Measurements from ENCODE around the gene RRP7A.
A peak's percentile ranks its signal among the peaks of the same experiment; 100 is the strongest.
"Not testable (repeated sequence)": the region's sequence is repeated elsewhere in the genome, so short reads cannot be mapped to it uniquely, and the experiment has no call there.

Gene RRP7A

DNA sequence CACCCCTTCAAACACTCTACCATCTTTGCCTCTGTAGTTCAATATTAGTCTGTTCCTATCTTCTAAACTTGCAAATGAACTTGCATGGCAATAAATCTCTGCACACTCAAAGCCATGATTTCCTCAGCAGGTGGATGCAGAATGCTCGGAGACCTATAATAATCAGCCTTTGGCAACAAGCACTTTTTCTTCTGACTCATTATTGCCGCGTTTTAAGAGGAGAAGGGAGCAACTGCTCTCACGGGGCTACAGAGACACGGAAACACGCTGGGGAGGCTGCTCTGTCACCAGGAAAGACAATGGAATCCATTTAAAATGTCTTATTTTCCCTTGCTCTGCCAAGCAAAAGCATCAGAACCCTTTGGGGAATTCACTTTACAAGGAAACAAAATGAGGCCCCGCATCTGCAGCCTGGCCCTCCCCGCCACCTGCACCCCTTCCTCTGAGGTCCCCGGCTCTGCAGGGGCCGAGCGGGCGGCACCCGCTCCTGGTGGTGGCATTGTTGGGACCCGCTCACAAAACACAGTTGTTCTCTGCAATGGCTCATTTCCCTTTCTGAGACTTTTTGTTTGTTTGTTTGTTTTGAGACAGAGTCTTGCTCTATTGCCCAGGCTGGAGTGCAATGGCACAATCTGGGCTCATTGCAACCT, 15.6 kb upstream of the RRP7A start:
- DNase-seq = not testable (repeated sequence)

DNA sequence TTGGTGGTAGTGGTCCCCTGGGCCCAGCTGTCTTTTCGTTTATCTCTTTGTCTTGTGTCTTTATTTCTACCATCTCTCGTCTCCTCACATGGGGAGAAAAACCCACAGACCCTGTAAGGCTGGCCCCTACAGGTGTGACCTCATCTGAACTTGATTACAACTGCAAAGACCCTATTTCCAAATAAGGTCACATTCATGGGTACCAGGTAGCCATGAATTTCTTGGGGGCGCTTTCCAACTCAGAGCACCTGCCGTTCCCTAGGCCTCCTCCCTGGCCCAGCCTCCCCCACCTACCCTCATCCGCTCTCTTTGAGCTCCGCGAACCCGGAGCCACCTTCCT, 14.0 kb upstream of the RRP7A start:
- no peak for DNase-seq

DNA sequence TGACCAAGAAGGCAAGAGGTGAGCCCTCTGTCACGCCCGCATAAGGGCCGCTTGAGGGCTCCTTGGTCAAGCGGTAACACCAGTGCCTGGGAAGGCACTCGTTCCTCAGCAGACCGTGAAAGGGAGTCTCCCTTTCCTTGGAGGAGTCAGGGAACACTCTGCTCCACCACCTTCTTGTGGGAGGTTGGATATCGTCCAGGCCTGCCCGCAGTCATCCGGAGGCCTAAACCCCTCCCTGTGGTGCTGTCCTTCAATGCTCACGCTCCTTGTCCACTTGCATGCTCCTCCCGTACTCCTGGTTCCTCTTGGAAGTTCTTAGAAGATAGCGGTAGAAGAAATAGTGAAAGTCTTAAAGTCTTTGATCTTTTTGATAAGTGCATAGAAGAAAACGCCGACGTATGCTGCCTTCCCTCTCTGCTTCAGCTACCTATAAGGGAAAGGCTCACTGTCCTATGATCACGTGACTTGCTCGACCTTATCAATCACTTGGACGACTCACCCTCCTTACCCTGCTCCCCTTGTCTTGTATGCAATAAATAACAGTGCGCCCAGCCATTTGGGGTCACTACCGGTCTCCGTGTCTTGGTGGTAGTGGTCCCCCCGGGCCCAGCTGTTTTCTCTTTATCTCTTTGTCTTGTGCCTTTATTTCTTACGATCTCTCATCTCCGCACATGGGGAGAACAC, 11.9 kb upstream of the RRP7A start:
- not testable (repeated sequence) for DNase-seq

DNA sequence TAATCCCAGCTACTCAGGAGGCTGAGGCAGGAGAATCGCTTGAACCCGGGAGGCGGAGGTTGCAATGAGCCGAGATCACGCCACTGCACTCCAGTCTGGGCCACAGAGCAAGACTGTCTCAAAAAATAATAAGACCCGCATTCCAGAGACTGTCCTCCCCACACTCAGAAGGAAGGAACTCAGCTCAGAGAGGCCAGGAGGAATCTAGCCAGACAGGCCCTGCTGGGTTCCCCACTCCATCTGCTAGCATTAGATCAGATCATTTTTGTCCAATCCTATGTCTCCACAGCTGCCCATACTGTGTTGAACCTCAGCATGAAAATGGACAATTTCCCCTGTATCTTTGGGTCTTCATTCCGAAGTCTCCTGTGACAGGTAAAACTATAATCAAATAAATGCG, 9.8 kb upstream of the RRP7A start:
- not testable (repeated sequence) for DNase-seq

DNA sequence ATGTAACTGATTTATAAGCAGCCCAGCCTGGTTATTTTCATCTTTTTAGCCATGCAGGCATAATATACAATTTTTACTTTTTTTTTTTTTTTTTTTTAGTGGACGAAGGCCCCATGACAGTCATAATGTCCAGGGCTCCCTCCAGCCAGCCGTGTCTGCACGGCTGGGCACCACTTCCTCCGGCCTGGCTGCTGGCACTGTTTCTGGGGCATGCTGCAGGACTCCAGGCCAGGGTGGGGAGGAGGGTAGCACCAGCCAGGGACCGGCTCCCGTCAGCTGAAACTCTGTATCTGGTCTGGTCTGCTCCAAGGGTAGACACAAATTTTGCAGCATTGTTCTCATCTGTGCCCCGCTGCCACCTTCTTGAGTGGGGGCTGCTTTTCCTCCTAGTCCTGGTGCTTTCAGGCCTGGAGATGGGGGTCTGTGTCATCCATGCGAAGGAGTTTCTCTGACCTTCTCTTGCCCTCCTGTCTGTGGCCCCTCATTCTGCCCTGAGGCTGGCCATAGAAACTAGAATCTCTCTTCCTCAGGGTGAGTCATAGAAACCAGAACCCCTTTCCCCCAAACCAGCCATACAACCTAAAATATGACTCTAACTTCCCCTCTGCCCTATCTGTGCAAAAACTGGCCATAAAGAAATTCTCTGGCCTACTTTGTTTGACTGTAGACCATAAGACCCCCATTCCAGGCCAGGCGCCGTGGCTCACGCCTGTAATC, 9.2 kb upstream of the RRP7A start:
- DNase-seq = no peak

DNA sequence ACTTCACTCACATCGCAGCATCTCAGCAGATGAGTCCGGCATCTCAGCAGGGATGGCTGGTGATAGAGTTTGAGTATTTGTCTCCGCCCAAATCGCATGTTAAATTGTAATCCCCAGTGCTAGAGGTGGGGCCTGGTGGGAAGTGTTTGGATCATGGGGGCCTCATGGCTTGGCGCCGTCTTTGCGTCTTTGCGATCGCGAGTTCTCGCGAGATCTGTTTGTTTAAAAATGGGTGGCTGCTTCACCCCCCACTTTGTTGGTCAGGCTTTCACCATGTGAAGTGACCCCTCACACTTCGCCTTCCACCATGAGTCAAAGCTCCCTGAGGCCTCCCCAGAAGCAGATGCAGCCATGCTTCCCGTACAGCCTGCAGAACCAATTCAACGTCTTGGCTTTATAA, 3.0 kb upstream of the RRP7A start:
- DNase-seq = no peak

DNA sequence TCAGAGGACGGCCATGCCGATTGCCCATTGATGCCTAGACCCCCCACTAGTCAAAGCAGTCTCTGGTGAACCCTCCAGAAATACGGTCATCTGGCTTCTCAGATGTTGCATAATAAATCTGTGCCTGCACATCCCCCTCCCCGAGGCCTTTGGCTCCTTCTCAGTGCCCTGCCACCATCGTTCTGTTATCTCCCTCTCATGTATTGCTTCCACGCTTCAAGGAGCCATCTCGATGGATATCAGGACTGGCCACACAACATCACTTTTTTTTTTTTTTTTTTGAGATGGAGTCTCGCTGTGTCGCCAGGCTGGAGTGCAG, 1.6 kb upstream of the RRP7A start:
- DNase-seq = no peak

DNA sequence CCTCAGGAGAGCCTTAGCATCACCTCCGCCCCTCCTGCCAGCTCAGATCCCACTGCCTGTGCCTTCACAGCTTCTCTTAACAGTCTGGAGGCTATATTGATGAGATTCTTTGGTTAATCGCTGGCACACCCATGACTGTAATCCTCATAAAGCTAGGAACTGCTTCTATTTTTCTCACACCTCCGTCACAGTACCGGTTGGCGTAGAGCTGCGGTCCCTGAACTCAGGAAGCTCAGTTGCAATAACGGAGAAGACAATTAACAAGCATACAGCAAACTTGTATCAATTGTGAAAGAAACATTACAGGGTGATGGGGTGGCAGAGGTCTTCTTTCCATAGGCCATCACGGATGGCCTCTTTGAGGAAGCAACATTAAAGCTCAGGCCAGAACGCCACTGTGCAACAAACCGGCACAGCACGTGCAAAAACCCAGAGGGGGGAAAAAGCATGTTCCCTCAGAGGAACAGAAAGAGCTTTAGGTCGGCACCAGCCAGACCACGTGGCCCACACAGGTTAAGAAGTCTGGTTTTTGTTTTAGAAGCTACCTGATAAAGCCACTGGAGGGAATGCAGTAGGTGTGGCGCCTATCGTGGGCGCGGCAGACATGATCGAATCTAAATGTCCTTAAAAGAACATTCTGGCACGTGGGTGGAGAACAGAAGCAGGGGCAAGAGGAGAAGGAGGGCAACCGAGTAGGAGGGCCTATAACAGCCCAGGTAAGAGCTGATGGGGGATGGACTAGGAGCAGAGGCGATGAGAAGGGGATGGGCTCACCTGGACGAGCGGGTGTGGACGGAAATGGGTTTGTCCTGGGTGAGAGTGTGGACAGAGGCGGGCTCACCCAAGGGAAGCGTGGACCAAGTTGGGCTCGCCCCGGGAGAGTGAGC, 715 bp downstream of the RRP7A start:
- not testable (repeated sequence) for DNase-seq

DNA sequence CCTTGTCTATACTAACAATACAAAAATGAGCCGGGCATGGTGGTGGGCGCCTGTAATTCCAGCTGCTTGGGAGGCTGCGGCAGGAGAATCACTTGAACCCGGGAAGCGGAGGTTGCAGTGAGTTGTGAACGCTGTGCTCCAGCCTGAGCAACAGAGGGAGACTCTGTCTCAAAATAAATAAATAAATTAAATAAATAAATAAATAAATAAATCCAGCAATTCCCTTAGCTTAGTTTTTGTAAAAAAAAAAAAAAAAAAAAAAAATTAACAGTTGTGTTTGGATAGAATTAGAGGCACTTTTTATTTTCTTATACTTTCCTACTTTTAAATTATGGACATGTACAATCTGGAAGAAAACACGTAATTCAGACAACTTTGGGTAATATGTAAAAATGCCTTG, 2.5 kb downstream of the RRP7A start:
- DNase-seq = not testable (repeated sequence)

DNA sequence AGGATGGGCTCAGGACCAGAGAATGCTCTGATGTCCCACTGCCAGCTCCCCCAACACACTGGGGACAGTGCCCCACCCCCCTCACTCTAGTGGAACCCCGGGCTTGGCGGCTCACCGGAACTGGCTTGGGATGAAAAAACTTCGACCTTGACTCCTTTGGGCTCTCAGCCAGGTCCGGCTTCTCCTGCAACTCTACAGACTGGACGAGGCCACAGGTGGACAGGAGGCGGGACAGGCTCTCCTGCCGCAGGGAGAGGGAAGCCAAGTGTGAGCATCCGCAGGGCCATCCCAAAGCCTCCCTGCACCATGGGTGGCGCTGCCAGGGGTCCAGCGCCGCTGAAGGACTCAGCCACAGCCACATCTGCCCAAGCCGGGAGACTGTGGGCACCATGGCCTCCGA, 3.7 kb downstream of the RRP7A start:
- no peak for DNase-seq

DNA sequence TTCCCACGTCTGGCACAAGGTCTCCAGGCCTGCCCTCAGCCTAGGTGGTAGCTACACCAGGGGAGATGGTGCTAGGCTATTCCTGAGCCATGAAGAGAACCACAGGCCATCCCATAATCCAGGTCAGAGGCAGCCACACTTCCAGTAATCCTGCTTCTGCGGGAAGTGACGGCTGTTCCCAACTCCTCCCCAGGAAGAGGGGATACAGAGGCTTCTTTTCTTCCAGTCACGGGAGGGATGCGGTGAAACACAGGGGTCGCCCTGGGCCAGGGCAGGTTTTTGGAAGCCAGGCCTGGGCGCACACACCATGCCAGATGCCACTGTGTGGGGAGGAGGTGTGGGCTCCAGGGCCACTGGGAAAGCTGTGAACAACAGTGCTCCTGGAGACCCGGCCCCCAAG, 4.3 kb downstream of the RRP7A start:
- not testable (repeated sequence) for DNase-seq

DNA sequence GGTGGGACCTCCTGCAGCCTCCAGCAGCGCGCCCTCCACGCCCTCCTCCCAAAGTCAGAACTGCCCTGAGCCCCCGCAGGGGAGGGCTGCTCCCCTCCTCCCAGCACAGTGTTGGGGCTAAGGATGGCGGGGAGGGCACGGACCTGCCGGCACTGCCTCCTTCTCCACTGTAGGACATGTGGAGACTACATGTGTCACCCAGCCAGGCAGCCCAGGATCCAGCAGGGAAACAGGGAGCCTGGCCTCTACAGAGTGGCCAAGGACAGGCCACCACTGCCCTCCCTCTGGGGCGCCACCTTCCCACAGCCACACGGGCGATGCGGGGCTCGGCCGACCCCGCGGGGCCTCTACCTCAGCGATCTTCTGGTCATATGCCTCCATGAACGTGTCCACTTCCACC, 5.3 kb downstream of the RRP7A start:
- not testable (repeated sequence) for DNase-seq

DNA sequence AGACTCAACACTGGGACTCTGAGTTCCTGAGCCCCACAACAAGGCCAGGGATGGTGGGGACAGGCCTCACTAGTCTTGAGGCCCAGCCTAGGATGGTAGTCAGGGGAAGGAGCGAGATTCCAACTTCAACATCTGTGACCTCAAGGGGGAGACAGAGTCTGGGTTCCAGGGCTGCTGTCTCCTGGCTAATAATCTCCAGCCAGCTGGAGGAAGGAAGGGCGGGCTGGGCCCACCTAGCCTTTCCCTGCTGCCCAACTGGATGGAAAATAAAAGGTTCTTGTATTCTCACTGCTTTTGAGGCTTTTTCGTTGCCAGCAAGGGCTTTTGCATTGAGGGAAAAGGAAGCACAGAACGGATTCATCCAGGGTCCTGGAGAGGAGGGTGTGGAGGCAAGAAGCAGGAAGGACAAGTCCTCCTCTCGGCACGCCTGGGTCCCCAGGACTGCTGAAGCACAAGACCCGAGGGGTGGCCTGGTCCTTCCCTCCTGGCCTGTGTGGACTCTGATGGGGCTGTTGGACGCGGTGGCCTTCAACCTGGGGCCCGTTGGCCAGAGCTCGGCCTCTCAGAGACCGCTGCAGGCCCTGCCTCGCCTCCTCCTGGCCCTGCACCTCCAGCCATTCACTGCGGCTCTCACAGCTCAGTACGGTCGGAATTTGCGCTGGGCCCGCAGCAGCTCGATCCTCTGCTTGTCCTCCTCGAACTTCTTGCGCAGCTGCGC, 7.2 kb downstream of the RRP7A start:
- peak; percentile 54 for DNase-seq

DNA sequence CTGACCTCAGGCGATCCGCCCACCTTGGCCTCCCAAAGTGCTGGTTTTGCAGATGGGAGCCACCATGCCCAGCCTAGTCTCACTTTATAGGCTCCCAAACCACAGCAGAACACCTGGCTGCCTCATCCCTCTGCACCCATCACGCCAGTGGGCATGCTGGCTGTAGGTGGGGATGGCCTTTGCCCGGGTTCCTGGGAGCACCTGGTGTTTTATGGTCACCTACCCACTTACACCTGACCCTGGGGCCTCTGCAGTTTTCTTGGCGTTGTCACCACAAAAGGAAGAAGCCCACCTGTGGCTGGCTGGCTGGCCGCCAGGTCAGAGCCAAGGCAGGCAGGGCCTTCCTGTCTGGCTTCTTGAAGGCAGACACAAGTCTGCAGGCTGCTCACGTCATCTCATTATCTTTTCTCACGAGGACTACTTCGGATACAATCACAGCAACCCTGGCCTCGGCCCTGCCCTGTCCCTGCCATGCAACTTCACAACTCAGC, 8.2 kb downstream of the RRP7A start:
- no peak for DNase-seq

DNA sequence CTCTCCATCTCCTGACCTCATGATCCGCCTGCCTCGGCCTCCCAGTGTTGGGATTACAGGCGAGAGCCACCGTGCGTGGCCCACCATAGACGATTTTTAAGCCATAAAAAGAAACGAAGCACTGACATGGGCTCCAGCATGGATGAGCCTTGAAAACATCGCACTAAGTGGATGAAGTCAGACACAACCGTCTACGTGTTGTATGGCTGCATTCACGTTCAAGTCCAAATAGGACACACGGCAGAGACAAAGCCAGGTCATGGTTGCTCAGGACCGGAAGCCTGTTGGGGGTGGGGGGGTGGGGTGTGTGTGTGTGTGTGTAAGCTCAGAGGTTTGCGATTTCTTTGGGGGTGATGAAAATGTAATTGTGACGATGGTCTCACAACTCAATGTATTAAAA, 10.0 kb downstream of the RRP7A start:
- DNase-seq = no peak

DNA sequence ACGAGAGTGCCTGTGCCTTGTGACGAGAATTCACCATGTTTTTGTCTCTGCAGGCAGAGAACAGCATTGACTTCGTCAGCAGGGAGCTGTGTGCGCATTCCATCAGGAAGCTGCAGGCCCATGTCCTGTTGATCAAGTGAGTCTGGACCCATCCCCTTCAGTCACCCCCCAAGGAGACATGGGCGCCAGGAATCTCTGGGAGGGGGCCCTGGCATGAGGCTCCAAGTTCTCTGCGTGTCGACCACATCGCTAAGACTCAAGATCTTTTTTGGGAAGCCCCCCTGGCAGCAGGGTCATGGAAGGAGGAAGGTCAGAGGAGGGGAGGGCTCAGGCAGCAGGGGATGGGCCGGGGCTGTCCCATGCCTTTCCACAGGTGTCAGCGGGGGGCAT, 10.6 kb downstream of the RRP7A start:
- not testable (repeated sequence) for DNase-seq

DNA sequence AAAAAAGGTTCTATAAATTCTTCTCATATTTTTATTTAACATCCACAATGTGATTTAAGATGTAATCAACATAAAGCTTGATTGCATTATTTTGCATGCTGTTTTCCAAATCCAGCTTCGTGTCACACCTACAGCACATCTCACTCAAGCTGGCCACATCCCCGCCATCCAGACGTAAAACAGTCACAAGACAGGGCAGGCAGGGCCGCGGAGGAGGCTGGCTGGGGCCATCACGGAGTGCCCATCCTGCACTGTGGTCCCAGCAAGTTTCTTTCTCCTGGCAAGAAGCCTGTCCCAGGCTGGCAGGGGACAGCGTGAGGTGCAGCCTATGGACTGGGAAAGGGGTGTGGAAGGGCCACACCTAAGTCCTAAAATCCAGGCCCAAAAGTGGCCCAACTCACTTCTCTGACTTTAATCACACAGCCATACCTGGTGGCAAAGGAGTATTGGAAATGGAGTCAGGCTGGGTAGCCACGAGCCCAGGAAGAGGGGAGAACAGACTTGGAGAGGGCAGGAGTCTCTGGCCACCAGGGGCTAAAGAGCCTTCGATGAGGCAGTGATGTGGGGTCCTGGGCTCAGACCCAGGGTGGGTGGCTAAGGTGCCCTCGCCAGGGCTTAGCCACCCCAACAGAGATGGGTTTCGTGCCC, 11.1 kb downstream of the RRP7A start:
- DNase-seq = not testable (repeated sequence)

DNA sequence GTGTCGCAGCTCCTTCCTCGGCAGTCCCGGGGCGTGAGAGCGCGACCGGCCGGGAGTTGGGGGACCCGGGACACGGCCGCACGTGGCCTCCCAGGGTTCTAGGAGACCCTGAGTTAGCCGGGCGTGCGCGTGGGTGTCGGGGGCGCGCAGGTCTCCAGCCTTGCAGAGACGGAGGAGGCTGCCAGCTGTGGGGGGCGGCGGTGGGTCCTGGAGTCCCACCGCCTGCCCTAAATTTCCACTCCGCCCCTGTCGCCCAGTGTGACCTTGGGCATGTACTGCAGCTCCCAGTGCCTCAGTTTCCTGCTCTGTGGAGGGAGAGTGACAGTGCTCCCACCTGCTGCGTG, 18.8 kb downstream of the RRP7A start:
- no peak for DNase-seq

DNA sequence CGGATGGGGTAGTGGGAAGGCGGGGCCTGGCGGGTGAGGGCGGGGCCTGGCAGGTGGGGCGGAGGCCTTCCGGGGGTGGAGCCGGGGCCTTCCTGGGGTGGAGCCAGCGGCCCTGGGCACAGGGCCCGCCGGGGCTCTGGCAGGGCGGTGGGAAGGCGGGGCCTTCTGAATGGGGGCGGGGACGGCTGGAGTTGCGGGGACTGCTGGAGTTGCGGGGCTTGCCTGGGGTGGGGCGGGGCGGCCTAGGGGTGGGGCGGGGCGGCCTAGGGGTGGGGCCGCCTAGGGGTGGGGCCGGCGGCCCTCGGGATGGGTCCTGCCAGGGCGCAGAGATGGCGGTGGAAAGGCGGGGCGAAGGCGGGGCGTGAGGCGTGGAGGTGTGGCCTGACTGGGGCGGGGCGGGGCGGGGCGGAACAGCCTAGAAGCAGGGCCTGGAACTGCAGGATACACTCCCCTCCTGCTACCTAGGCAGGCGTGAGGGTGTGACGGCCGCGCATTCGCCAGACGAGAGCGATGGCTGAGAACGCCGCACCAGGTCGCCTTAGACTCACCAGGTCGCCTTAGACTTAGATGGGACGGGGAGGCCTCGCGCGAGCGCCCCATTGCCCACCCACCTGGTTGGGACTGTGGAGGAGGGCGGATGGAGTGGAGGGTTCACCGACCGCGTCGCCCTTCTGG, 19.3 kb downstream of the RRP7A start:
- peak; percentile 56 for DNase-seq

DNA sequence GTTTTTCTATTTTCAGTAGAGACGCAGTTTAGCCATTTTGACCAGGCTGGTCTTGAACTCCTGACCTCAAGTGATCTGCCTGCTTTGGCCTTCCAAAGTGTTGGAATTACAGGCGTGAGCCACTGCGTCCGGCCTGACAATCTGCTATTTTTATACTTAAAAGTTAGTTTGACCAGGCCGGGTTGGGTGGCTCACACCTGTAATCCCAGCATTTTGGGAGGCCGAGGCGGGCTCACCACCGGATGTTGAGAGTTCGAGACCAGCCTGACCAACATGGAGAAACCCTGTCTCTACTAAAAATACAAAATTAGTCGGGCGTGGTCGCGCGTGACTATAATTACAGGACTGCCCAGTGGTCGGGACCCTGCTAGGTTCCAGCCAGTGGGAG, 19.8 kb downstream of the RRP7A start:
- DNase-seq = not testable (repeated sequence)

DNA sequence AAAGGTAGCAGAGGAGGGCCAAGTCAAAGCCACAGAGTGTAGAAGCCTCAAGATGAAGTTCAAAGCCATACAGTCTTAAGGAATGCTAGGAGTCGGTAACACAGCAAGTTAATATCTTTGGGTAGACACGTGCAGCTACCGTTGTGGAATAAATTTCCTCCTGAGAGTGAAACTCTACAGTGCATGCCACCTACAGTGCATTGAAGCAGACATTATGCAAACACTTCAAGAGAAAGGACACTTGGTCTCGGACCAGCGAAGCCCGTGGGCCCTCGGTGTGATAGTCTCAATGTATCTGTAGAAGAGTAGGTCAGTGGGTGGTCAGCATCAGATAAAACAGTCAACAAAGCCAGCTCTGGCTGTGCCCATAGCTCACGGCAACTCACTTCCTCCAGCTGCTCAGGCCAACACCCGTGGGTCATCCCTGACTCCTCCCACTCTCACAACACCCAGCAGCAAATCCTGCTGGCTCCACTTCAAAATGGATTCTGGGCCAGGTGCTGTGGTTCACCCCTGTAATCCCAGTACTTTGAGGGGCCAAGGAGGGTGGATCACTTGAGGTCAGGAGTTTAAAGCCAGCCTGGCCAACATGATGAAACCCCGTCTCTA, 24.0 kb downstream of the RRP7A start:
- not testable (repeated sequence) for DNase-seq
